ENCODE data around the gene PLEKHA7.

PLEKHA7 gene

GRCh38 chr11:16902182-16902581, 112.0 kb downstream of the PLEKHA7 start:
- no peak for TF ChIP-seq ZNF565 (CRISPR knock-in tag; conservative IDR thresholded peaks at IDR 0.05; ENCODE audit: low read depth)
- TF ChIP-seq ARNTL (CRISPR knock-in tag; IDR thresholded peaks at IDR 0.05; ENCODE audit: borderline replicate concordance, low read depth), result no peak
- TF ChIP-seq, protein P1, sequence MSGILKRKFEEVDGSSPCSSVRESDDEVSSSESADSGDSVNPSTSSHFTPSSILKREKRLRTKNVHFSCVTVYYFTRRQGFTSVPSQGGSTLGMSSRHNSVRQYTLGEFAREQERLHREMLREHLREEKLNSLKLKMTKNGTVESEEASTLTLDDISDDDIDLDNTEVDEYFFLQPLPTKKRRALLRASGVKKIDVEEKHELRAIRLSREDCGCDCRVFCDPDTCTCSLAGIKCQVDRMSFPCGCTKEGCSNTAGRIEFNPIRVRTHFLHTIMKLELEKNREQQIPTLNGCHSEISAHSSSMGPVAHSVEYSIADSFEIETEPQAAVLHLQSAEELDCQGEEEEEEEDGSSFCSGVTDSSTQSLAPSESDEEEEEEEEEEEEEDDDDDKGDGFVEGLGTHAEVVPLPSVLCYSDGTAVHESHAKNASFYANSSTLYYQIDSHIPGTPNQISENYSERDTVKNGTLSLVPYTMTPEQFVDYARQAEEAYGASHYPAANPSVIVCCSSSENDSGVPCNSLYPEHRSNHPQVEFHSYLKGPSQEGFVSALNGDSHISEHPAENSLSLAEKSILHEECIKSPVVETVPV (CRISPR knock-in tag; IDR thresholded peaks at IDR 0.05), result no peak
- no peak for TF ChIP-seq ZFP30 (CRISPR knock-in tag; IDR thresholded peaks at IDR 0.05)
- no peak for TF ChIP-seq ZFP3 (CRISPR knock-in tag; IDR thresholded peaks at IDR 0.05)
- no peak for TF ChIP-seq TOX (CRISPR knock-in tag; IDR thresholded peaks at IDR 0.05; ENCODE audit: borderline replicate concordance)
- TF ChIP-seq, protein P2, sequence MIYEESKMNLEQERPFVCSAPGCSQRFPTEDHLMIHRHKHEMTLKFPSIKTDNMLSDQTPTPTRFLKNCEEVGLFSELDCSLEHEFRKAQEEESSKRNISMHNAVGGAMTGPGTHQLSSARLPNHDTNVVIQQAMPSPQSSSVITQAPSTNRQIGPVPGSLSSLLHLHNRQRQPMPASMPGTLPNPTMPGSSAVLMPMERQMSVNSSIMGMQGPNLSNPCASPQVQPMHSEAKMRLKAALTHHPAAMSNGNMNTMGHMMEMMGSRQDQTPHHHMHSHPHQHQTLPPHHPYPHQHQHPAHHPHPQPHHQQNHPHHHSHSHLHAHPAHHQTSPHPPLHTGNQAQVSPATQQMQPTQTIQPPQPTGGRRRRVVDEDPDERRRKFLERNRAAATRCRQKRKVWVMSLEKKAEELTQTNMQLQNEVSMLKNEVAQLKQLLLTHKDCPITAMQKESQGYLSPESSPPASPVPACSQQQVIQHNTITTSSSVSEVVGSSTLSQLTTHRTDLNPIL (CRISPR knock-in tag; IDR thresholded peaks at IDR 0.05; ENCODE audit: low read depth), result no peak
- TF ChIP-seq PPARA (CRISPR knock-in tag; IDR thresholded peaks at IDR 0.05; ENCODE audit: borderline replicate concordance), result no peak
- no peak for TF ChIP-seq GLIS3 (CRISPR knock-in tag; IDR thresholded peaks at IDR 0.05)
- no peak for TF ChIP-seq ZNF70 (CRISPR knock-in tag; IDR thresholded peaks at IDR 0.05)
- TF ChIP-seq, protein P3, sequence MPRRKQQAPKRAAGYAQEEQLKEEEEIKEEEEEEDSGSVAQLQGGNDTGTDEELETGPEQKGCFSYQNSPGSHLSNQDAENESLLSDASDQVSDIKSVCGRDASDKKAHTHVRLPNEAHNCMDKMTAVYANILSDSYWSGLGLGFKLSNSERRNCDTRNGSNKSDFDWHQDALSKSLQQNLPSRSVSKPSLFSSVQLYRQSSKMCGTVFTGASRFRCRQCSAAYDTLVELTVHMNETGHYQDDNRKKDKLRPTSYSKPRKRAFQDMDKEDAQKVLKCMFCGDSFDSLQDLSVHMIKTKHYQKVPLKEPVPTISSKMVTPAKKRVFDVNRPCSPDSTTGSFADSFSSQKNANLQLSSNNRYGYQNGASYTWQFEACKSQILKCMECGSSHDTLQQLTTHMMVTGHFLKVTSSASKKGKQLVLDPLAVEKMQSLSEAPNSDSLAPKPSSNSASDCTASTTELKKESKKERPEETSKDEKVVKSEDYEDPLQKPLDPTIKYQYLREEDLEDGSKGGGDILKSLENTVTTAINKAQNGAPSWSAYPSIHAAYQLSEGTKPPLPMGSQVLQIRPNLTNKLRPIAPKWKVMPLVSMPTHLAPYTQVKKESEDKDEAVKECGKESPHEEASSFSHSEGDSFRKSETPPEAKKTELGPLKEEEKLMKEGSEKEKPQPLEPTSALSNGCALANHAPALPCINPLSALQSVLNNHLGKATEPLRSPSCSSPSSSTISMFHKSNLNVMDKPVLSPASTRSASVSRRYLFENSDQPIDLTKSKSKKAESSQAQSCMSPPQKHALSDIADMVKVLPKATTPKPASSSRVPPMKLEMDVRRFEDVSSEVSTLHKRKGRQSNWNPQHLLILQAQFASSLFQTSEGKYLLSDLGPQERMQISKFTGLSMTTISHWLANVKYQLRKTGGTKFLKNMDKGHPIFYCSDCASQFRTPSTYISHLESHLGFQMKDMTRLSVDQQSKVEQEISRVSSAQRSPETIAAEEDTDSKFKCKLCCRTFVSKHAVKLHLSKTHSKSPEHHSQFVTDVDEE (CRISPR knock-in tag; IDR thresholded peaks at IDR 0.05), result no peak
- TF ChIP-seq OSR1 (CRISPR knock-in tag; IDR thresholded peaks at IDR 0.05), result no peak
- TF ChIP-seq, protein P4, sequence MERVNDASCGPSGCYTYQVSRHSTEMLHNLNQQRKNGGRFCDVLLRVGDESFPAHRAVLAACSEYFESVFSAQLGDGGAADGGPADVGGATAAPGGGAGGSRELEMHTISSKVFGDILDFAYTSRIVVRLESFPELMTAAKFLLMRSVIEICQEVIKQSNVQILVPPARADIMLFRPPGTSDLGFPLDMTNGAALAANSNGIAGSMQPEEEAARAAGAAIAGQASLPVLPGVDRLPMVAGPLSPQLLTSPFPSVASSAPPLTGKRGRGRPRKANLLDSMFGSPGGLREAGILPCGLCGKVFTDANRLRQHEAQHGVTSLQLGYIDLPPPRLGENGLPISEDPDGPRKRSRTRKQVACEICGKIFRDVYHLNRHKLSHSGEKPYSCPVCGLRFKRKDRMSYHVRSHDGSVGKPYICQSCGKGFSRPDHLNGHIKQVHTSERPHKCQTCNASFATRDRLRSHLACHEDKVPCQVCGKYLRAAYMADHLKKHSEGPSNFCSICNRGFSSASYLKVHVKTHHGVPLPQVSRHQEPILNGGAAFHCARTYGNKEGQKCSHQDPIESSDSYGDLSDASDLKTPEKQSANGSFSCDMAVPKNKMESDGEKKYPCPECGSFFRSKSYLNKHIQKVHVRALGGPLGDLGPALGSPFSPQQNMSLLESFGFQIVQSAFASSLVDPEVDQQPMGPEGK (CRISPR knock-in tag; IDR thresholded peaks at IDR 0.05; ENCODE audit: borderline replicate concordance), result no peak
- TF ChIP-seq SNAI2 (CRISPR knock-in tag; IDR thresholded peaks at IDR 0.05), result no peak
- no peak for TF ChIP-seq TCF4 (CRISPR knock-in tag; IDR thresholded peaks at IDR 0.05; ENCODE audit: borderline replicate concordance)
- TF ChIP-seq ISL1 (CRISPR knock-in tag; IDR thresholded peaks at IDR 0.05), result no peak
- TF ChIP-seq, protein P5, sequence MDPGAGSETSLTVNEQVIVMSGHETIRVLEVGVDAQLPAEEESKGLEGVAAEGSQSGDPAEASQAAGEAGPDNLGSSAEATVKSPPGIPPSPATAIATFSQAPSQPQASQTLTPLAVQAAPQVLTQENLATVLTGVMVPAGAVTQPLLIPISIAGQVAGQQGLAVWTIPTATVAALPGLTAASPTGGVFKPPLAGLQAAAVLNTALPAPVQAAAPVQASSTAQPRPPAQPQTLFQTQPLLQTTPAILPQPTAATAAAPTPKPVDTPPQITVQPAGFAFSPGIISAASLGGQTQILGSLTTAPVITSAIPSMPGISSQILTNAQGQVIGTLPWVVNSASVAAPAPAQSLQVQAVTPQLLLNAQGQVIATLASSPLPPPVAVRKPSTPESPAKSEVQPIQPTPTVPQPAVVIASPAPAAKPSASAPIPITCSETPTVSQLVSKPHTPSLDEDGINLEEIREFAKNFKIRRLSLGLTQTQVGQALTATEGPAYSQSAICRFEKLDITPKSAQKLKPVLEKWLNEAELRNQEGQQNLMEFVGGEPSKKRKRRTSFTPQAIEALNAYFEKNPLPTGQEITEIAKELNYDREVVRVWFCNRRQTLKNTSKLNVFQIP (CRISPR knock-in tag; IDR thresholded peaks at IDR 0.05; ENCODE audit: borderline replicate concordance, low read depth), result no peak
- ATAC-seq, result no peak

GRCh38 chr11:16900491-16900890, 113.7 kb downstream of the PLEKHA7 start:
- no peak for TF ChIP-seq RARB (CRISPR knock-in tag; IDR thresholded peaks at IDR 0.05)
- TF ChIP-seq, protein P5 (CRISPR knock-in tag; IDR thresholded peaks at IDR 0.05; ENCODE audit: borderline replicate concordance, low read depth), result no peak
- no peak for TF ChIP-seq ZC3H10 (CRISPR knock-in tag; IDR thresholded peaks at IDR 0.05)
- TF ChIP-seq ESRRG (CRISPR knock-in tag; IDR thresholded peaks at IDR 0.05), result no peak
- no peak for TF ChIP-seq ZNF70 (CRISPR knock-in tag; IDR thresholded peaks at IDR 0.05)
- TF ChIP-seq TCF4 (CRISPR knock-in tag; IDR thresholded peaks at IDR 0.05; ENCODE audit: borderline replicate concordance), result no peak
- TF ChIP-seq ARNTL (CRISPR knock-in tag; IDR thresholded peaks at IDR 0.05; ENCODE audit: borderline replicate concordance, low read depth), result no peak
- TF ChIP-seq, protein P1 (CRISPR knock-in tag; IDR thresholded peaks at IDR 0.05), result no peak
- TF ChIP-seq TOX (CRISPR knock-in tag; IDR thresholded peaks at IDR 0.05; ENCODE audit: borderline replicate concordance), result no peak
- ATAC-seq, result no peak

All from SK-N-SH treated with all-trans-retinoic acid at 6 μM for 48 hours (cell line).